H7 (cell line): ENCODE results near the gene RAP1GAP2. TPM values are rescaled to one million over a fixed set of nuclear protein-coding genes. Genes with fewer than 3 reads are reported as not detected.

Experiments
- DNase-seq: peaks from one replicate; pipeline ENCODE4 v3.0.0; 2012
- H3K27me3 ChIP-seq: 2 replicates; pipeline ENCODE4 v1.6.0; 2011; ENCODE audit warnings: mild to moderate bottlenecking, low read length; ENCODE audit not compliant: control insufficient read depth, insufficient read depth
- H3K36me3 ChIP-seq: replicated peaks from 2 replicates; pipeline ENCODE4 v1.5.1; 2011; ENCODE audit warnings: low read length; ENCODE audit not compliant: control insufficient read depth, insufficient read depth
- H3K4me3 ChIP-seq: 2 replicates; pipeline ENCODE4 v1.5.1; 2011; ENCODE audit warnings: low read depth, mild to moderate bottlenecking, control low read depth, low read length, moderate library complexity; ENCODE audit not compliant: insufficient read depth
- total RNA-seq: library from RNA; depleted of rRNA; stranded (reverse); fragments of >200 nt; shearing (Covaris generic); gene quantifications from 2 replicates; pipeline ENCODE4 v1.2.3, GENCODE V29; 2014; rRNA removed

Gene RAP1GAP2
- 35.5 and 45.7 TPM in 2 replicates for total RNA-seq

- Histone ChIP-seq H3K4me3 (no peak within 1 kb of the TSS), H3K27me3 (no peaks in the 10 kb centered on the region), H3K36me3 (no peaks in the 10 kb centered on the region)
- peak; percentile 56 for DNase-seq
Observed at GRCh38 chr17:2796164-2797125, at the start of gene RAP1GAP2. RAP1GAP2 (plus strand) TSS chr17:2796438; CDS start chr17:2796528, 90 bp downstream.

DNA sequence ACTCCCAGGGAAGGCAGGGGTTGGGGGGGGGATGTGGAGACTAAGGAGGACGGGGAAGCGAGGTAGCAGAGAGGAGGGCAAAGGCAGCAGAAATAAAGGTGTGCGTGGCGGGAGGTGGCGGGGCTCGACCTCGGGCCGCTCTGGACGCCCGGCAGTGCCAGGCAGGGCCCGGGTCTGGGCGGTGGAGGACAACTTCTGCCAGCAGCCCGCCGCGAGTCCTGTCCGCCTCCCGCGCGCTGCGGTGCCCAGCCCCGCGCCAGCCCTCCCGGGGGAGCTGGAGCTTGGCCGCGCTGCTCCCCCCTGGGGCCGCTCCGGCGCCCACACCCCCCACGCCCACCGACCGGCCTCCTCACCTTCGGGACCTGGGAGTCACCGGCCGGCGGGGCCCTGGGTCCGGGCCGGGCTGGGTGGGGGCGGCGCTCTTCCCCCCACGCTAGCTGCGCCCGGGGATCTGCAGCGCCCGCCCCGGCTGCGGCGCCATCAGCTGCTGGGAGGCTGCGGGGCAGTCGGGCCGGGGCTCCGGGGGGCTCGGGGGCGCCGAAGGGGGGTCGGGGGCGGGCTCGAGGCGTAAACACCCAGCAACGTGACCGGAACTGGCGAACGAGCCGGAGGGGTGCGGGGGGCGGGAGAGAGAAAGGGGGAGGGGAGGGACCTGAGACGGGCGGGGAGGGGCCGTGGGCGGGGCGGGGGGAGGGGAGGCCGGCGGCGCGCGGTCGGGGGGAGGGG is 47.0 kb upstream of the RAP1GAP2 start, which contains the start of gene CCDC92B:
CCDC92B (minus strand) TSS at position 595 of the 726 bp plus-strand sequence. CDS start 14,507 bp downstream, outside the sequence.
- peaks cover 6% of the 10 kb centered on the region; the same call in 1 of the 2 replicates for H3K27me3 ChIP-seq
- H3K4me3 ChIP-seq, result peak within 1 kb of the TSS; percentile 59
- H3K36me3 ChIP-seq, result no peaks in the 10 kb centered on the region
- no peak for DNase-seq

- Histone ChIP-seq H3K4me3 (peak overlapping the region; percentile 58), H3K36me3 (no peaks in the 10 kb centered on the region), H3K27me3 (peaks cover 9% of the 10 kb centered on the region)
- DNase-seq, result peak; percentile 97
Observed at GRCh38 chr17:2749784-2750181, 46.5 kb upstream of the RAP1GAP2 start.

DNA sequence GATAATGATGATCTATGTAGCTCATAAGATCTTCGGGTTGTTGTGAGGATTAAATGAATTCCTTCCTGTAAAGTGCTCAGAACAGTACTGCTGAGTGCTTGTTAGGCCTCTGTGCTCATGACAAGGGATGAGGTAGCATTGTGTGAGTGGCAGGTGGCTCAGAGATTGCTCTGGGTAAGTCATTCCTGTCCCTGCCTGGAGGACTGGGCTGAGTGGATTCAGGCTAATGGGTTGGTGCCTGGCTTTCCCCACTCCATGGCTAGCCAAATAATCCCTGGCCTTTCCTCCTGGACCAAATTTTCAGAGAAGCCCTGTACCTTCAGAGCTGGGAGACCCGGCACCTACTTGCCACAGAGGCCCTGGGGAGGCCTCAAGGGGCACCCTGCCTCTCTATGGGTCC is 45.5 kb upstream of the RAP1GAP2 start:
- Histone ChIP-seq H3K27me3 (peaks cover 9% of the 10 kb centered on the region), H3K4me3 (no peak overlapping the region)
- DNase-seq, result no peak

DNA sequence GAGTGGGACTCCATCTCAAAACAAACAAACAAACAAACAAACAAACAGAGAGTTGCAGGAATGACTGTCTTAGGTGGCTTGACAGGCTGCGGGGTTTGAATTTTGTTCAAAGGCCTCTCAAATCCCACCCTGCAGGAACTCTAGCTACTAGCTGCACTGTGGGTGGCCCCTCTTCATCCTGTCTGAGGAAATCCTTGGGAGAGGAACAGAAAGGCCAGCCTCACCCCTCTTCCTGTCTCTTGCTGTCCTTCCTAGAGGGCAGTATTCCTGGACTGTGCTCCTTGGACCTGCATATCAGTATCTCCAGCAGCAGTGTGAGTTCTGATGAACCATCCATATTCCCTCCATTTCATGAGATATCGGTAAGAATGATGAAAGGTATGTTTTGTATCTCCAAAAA is 44.7 kb upstream of the RAP1GAP2 start:
- peaks cover 11% of the 10 kb centered on the region for H3K27me3 ChIP-seq
- no peak for DNase-seq
- H3K36me3 ChIP-seq, result no peaks in the 10 kb centered on the region
- no peak overlapping the region for H3K4me3 ChIP-seq

More for the DNA sequence above, 45.5 kb upstream of the RAP1GAP2 start:
- H3K36me3 ChIP-seq, result no peaks in the 10 kb centered on the region

DNA sequence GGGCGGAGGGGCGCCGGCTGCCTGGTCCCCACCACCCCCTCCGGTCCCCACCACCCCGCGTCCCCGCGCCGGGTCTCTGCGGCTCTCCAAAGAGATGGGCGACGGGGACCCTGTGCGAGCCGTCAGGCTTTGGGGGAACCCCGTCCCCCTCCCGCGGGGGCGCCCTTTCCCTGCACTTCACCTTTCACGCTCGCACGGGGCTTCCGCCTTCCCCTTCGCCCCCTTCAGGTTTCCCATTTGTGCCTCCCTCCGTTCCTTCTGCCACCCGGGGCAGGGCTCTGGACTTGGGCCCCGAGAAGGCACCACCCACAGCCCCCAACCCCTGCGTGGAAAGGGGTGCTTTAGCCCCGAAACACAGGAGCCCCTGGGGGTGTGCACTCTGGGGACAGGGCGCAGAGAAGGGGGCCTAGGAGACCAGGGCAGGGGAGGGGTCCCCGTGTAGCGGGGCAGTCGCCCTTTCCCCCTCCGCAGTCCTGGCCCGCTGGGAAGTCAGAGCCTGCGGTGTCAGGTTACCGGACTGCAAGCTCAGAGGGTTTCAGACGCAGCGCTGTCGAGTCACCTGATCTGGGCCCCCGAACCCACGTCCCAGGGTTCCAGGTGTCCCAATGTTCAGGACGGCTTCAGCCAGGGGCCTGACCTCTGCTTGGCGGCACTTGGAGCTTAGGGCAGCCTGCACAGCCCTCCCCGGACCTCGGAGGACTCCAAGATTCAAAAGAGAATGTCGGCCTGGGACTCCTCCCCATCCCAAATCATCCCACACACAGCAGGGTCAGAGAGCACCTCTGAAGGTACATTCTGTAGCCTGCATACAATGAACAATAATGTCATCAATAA is 40.1 kb upstream of the RAP1GAP2 start:
- Histone ChIP-seq H3K36me3 (no peaks in the 10 kb centered on the region), H3K27me3 (peaks cover 7% of the 10 kb centered on the region), H3K4me3 (peak overlapping the region; percentile 67)
- peak; percentile 93 for DNase-seq

- no peak for DNase-seq
- Histone ChIP-seq H3K4me3 (no peak overlapping the region), H3K36me3 (no peaks in the 10 kb centered on the region), H3K27me3 (peaks cover 7% of the 10 kb centered on the region)
Observed at GRCh38 chr17:2758870-2759269, 37.4 kb upstream of the RAP1GAP2 start.

GRCh38 chr17:2770129-2770528 is 26.1 kb upstream of the RAP1GAP2 start:
- Histone ChIP-seq H3K4me3 (no peak overlapping the region), H3K27me3 (peaks cover 2% of the 10 kb centered on the region; the same call in 1 of the 2 replicates), H3K36me3 (no peaks in the 10 kb centered on the region)
- no peak for DNase-seq

- Histone ChIP-seq H3K36me3 (no peaks in the 10 kb centered on the region), H3K4me3 (no peak overlapping the region), H3K27me3 (peaks cover 20% of the 10 kb centered on the region)
- DNase-seq, result no peak
Observed at GRCh38 chr17:2775206-2775605, 21.0 kb upstream of the RAP1GAP2 start.

GRCh38 chr17:2776589-2777241 is 19.5 kb upstream of the RAP1GAP2 start:
- DNase-seq, result peak; percentile 99
- Histone ChIP-seq H3K36me3 (no peaks in the 10 kb centered on the region), H3K27me3 (peaks cover 20% of the 10 kb centered on the region), H3K4me3 (peak overlapping the region; percentile 84)

DNA sequence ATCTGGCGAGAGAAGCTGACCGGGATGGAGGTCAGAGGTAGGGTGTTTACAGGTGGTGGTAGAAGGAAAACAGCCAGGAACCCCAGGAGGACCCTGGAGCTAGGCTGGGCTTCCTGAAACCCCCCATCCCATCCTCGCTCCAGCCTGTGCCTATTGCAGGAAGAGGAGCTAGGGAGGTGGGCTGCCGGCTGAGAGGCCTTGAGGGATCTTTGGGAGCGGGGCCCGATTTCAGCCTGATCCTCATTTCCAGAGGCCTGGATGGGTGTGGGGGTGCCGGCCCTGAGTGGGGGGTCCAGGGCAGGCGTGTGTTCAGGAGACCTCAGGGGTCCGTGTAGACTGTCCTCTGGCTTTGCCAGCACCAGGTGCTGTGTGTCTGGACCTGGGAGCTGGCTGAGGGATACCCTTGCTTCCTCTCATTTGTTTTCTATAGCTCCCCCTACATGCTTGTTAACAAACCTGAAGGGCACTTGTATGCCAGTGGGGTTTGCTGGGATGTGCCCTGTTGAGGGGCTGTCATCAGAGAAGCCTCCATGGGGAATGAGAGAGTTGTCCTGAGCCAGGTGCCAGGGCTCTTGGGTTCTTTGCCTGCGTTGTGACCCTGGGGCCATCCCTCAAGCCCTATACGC is 18.9 kb upstream of the RAP1GAP2 start:
- DNase-seq, result peak; percentile 86
- H3K27me3 ChIP-seq, result peaks cover 20% of the 10 kb centered on the region
- H3K36me3 ChIP-seq, result no peaks in the 10 kb centered on the region
- peak overlapping the region; percentile 84 for H3K4me3 ChIP-seq

GRCh38 chr17:2778489-2778888 is 17.7 kb upstream of the RAP1GAP2 start:
- DNase-seq, result no peak
- Histone ChIP-seq H3K36me3 (no peaks in the 10 kb centered on the region), H3K27me3 (peaks cover 20% of the 10 kb centered on the region), H3K4me3 (no peak overlapping the region)

DNA sequence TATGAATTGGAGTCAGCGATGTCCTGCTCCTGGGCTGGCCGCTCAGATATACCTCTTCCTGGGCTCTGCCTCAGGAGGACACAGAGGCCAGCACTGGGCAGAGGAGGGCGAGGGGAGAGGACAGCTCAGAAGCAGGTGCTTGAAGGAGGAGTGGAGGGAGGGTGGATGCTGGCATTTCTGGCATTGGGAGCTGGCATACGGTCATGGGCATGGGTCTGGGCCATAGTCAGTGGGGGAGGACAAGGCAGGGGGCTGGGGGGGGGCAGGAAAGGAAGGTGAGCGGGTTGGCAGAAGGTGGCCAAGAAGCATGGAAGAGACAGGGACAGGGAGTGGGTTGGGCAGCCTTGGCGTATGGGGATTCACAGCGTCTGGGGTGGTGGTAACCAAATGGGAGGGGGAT is 16.7 kb upstream of the RAP1GAP2 start:
- H3K36me3 ChIP-seq, result no peaks in the 10 kb centered on the region
- H3K27me3 ChIP-seq, result peaks cover 20% of the 10 kb centered on the region
- no peak overlapping the region for H3K4me3 ChIP-seq
- no peak for DNase-seq
